GM18505 (cell line): ENCODE results near the gene GRB14.
"Not testable (repeated sequence)": the region's sequence is repeated elsewhere in the genome, so short reads cannot be mapped to it uniquely, and the experiment has no call there.

Source experiments
- ATAC-seq: cut with Tn5 transposase; IDR thresholded peaks from one replicate; pipeline ENCODE4 v1.9.1; 2021; ENCODE audit not compliant: unreplicated experiment
- POLR2A ChIP-seq: IDR thresholded peaks from 4 replicates; pipeline ENCODE4 v1.6.1; 2011; ENCODE audit warnings: borderline replicate concordance; ENCODE audit not compliant: insufficient read depth, insufficient read length; ENCODE audit errors: extremely low read depth

Gene GRB14

DNA sequence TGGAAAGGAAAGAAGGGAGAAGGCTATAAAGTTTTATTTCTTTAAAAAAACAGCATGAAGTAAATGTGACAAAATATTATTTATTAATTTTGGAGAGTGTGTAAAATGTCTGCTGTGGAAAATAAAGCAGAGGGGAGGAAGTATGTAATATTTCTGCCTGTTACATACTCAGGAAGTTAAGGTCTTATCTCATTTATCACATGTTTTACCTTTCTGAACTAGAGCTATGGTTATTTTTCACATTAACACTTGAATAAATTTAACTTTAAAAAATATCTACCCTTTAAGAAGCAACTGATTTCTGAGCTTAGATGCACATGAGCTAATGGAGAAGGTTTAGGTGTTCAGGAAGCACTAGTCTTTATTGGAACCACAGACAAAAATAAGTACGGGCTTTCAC lies 148.3 kb downstream of the GRB14 start:
- no peak for TF ChIP-seq POLR2A
- ATAC-seq = no peak

DNA sequence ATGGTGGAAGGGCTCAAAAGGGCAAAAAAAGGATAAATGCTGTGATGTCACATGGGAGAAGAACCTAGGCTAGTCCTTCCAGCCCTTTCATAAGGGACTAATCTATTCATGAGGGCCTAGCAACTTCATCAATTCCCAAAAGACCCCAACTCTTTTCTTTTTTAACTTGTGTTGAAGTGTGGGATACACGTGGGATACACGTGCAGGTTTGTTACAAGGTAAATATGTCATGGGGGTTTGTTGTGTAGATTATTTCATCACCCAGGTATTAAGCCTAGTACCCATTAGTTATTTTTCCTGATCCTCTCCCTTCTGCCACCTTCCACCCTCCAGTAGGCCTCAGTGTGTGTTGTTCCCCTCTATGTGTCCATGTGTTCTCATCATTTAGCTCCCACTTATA lies 156.2 kb downstream of the GRB14 start:
- not testable (repeated sequence) for ATAC-seq

DNA sequence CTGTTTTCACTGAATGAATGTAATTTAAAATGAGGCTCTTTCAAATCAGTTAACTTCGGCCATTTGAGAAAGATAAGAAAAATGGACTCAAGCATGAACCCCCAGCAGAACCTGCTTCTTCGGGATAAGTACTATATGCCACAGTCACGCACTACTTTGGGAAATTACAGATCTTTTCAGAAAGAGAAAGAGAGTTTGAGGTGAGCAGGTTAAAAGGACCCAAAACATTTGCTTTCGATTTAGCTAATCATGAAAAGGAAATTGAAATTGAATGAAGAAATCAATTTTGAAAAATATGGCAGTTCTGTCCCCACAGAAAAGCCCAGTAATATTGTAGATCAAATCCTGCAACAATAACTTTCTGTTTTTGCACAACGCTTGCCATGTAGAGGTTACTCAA lies 156.9 kb downstream of the GRB14 start:
- no peak for ATAC-seq
- TF ChIP-seq POLR2A = no peak

DNA sequence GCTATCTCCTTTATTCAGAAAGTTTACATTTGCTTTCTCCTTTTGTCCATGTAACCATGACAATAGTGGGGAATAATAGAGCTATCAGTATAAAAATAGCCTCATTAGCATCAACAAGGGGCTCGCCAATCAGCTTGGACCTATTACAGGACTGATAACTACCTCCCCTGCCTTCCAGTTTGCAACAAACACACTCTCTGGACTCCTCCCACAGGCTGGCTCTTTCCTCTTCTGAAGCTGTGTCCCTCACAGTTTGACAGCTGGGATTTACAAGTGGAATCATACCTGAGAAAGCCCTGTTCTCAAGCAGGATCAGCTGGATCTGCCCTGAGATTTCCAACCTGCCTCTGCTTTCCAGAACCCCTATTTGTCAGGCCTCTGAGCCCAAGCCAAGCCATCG lies 162.5 kb downstream of the GRB14 start:
- TF ChIP-seq POLR2A = no peak
- no peak for ATAC-seq

DNA sequence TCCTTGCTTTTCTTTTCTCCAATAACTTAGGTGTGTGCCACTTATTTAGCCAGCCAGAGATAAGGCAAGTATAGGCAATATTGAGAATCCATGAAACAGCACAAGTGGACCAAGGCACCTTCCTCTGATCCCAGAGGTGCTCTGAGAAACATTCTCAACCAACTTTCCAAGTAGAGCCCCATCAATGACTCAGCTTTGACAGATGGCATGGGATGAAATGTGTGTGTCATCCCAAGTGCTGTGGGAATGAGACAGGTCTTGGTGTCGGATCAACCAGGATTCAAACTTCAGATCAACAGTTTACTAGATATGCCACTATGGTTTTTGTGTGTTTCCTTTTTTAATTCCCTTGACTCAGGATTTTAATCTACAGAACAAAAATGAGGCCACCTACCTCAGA lies 164.0 kb downstream of the GRB14 start:
- TF ChIP-seq POLR2A = no peak
- ATAC-seq = no peak

DNA sequence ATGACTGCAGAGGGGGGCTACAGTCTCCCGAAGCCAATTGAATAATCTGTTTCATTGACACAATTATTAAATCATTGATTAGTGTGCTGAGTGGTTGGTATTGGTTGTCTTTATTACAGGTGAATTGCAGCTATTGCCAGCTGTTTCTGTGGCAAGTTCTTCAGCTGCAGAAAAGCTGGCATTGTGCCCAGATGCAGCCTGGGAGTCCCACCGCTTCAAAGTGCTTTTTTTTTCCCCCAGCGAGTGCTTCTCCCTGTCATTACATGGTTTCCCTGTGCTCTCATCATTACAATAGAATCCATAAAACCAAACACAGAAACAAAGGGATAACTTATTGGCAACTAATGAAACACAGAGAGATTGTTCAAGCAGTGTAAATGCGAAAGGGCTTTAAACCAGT lies 164.7 kb downstream of the GRB14 start:
- ATAC-seq = no peak
- no peak for TF ChIP-seq POLR2A

DNA sequence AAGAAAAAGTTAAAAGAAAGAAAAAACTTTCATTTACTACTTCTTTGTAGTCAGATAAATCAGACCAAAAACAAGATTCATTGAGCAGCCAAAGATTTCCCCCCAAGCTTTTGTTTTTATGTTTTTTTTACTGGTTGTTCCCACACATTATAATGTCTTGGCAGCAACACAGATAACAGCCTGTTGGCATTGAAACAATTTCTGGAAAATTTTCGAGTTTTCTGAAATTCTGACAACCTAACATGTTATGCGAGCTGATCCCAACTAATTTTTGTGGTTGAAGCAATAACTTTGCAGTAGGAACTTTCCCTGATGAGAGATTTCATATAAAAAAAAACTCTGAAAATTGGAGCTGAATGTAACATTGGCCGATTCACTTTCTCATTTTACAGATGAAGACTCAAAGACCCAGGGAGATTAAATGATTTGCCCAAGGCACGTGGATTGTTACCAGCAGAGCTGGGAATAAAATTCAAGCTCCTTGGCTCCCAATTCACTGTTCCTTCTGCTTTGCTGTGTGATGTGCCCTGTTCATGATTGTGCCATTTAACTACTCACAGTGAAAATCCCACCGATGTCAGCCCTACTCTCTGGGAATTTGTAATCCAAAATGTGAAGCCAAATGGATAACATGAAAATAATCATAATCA lies 167.5 kb downstream of the GRB14 start:
- no peak for ATAC-seq
- no peak for TF ChIP-seq POLR2A

DNA sequence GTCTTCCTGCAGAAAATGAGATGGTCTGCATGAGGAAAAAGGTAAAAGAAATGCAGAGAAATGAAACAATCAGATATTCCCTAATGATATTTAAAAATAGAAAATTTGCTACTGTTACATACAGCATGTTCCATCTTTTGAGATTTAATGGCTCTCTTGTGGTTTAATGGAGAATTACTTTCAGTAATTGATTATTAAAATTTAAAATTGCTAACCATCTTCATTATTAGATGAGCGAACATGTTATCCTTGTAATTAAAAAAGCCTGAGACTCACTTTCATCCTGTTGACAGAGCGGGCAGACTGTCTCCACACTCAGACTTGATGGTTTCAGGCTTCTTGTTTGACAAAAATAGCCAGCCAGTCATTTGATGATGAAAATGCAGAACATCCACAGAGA lies 171.0 kb downstream of the GRB14 start:
- no peak for ATAC-seq

DNA sequence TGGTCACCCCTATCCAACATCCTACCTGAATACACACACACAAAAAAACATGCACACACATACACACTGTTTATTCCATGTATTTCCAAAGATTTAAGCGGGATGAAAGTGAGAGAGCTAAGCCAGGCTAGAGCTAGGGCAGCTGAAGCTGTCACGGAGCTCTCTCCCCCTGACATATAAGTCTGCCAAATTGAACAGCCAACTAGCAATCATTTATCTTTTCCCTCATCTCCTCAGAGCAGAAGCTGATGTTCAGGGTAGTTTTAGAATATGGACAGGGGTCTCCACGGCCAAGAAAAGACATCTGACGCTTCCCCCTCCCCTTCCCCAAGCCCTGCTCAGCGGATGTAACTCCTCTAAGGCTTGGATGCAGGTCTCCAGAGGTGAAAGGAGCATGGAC lies 171.6 kb downstream of the GRB14 start:
- no peak for TF ChIP-seq POLR2A
- no peak for ATAC-seq

More for the DNA sequence above, 171.0 kb downstream of the GRB14 start:
- TF ChIP-seq POLR2A = no peak

DNA sequence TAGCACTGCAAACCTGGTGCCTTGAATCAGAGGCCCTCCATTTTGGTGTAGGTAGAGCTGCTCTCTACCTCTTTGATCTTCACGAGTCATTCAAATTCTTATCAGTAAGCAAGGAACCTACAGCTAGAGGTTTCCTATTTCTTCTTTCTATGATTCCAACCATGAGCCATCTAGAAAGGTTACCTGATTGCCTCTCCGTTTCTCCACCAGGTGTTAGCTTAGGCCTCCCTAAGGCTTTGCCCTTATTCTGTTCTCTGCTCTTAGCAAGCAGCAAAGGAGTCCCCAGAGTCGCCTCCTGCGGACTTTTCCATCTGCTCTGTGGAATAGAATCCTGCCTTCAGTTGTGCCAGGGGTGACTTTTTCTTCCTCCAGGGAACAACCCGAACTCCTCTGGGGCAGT lies 173.6 kb downstream of the GRB14 start:
- no peak for ATAC-seq
- no peak for TF ChIP-seq POLR2A
